Immature natural killer cell (primary cell): ENCODE data around the gene TMPO. TPM values are rescaled to one million over a fixed set of nuclear protein-coding genes. Genes with fewer than 3 reads are reported as not detected.
"Not testable (repeated sequence)": the region's sequence is repeated elsewhere in the genome, so short reads cannot be mapped to it uniquely, and the experiment has no call there.

Experiments used
- DNase-seq, 3 donors: peaks; one replicate each; pipeline ENCODE4 v3.0.0; 2022; ENCODE audit warnings: mixed read lengths in 1 of 3
- H3K27ac Mint-ChIP-seq, 6 donors: one replicate each; pipeline ENCODE4 v1.8.0; 2020; ENCODE audit warnings: mixed read lengths in 6 of 6, mild to moderate bottlenecking in 5 of 6, inconsistent platforms in 4 of 6, moderate library complexity in 3 of 6
- H3K27me3 Mint-ChIP-seq, 3 donors: one replicate each; pipeline ENCODE4 v1.8.0; 2020 to 2021; ENCODE audit warnings: low read depth in 3 of 3, mild to moderate bottlenecking in 3 of 3, mixed read lengths in 3 of 3, moderate library complexity in 3 of 3, inconsistent platforms in 1 of 3
- H3K36me3 Mint-ChIP-seq, 3 donors: one replicate each; pipeline ENCODE4 v1.8.0; 2020; ENCODE audit warnings: mixed read lengths in 3 of 3, inconsistent platforms in 2 of 3, mild to moderate bottlenecking in 2 of 3
- H3K4me1 Mint-ChIP-seq, 2 donors: one replicate each; pipeline ENCODE4 v1.8.0; 2020; ENCODE audit warnings: inconsistent platforms in 2 of 2, mild to moderate bottlenecking in 2 of 2, mixed read lengths in 2 of 2, moderate library complexity in 1 of 2
- H3K4me3 Mint-ChIP-seq, 5 donors: one replicate each; pipeline ENCODE4 v1.8.0; 2020; ENCODE audit warnings: mild to moderate bottlenecking in 5 of 5, mixed read lengths in 5 of 5, inconsistent platforms in 3 of 5, moderate library complexity in 3 of 5
- H3K9me3 Mint-ChIP-seq, 6 donors: one replicate each; pipeline ENCODE4 v1.8.0; 2020; ENCODE audit warnings: mild to moderate bottlenecking in 6 of 6, mixed read lengths in 6 of 6, inconsistent platforms in 4 of 6, moderate library complexity in 3 of 6
- polyA plus RNA-seq, 3 donors: library from polyadenylated mRNA; unstranded; fragments of 300-500 nt; fragmentation: Illumina TruSeq; gene quantifications; one replicate each; pipeline ENCODE4 v1.2.3, GENCODE V29; 2021

Gene TMPO
- polyA plus RNA-seq, 3 donors from 2014 or later = 25.6 to 43.7 (median 35.9) TPM

GRCh38 chr12:98595243-98595988, 80.0 kb downstream of the TMPO start:
- Mint-ChIP-seq H3K4me3 (peak overlapping the region; percentile 89 to 98 (median 95)), H3K9me3 (no peaks in the 10 kb centered on the region), H3K36me3 (peaks cover 0 to 18% (median 6%) of the 10 kb centered on the region in 3 donors), H3K4me1 (peaks cover 40 to 47% of the 10 kb centered on the region in 2 donors), H3K27me3 (peaks cover 6 to 7% (median 7%) of the 10 kb centered on the region in 3 donors), H3K27ac (peak overlapping the region; percentile 91 to 99 (median 98))
- peak; percentile 24 to 32 (median 26) for DNase-seq

- Mint-ChIP-seq H3K27ac (peak overlapping the region in 2 of 6 donors; percentile 24 to 62), H3K36me3 (peaks cover 7 to 28% (median 15%) of the 10 kb centered on the region in 3 donors), H3K4me1 (peaks cover 39 to 47% of the 10 kb centered on the region in 2 donors)
- H3K27me3 Mint-ChIP-seq, H3K4me3 Mint-ChIP-seq, DNase-seq, H3K9me3 Mint-ChIP-seq: not testable (repeated sequence)
These were observed 81.9 kb downstream of the TMPO start for GRCh38 chr12:98597313-98597712.

Other genes starting within 250 kb of the TMPO start
- gene SLC25A3, start 78.1 kb downstream of the TMPO start, polyA plus RNA-seq = 100 to 1,000 TPM; 238 to 406 (median 286) TPM
- 10 to 100 TPM in 1 of 3 donors, 1 to 10 TPM in 2; 6.7 to 13.5 (median 6.9) TPM for gene IKBIP, start 129.2 kb downstream of the TMPO start, polyA plus RNA-seq
- 10 to 100 TPM in 1 of 3 donors, 1 to 10 TPM in 2; 5.5 to 12.6 (median 7.3) TPM for gene APAF1, start 129.7 kb downstream of the TMPO start, polyA plus RNA-seq